ENCODE results near the gene LONP1.

DNA sequence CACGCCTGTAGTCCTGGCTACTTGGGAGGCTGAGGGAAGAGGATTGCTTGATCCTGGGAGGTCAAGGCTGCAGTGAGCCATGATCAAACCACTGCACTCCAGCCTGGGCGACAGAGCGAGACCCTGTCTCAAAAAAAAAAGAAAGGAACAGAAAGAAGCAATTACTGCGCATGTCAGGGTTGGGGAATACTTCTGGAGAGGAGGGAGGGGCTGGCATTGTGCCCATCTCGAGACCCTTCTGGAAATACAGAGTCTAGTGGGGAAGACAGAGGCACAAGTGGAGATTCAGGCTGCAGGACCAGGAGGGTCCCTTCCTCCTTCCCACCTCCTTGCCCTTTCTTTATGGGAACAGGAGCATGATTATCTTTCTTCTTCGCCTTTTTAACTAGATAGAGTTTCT lies 33.8 kb upstream of the LONP1 start:
- no peak for TF ChIP-seq POLR2A (IDR thresholded peaks at IDR 0.05)
- TF ChIP-seq, protein P1, sequence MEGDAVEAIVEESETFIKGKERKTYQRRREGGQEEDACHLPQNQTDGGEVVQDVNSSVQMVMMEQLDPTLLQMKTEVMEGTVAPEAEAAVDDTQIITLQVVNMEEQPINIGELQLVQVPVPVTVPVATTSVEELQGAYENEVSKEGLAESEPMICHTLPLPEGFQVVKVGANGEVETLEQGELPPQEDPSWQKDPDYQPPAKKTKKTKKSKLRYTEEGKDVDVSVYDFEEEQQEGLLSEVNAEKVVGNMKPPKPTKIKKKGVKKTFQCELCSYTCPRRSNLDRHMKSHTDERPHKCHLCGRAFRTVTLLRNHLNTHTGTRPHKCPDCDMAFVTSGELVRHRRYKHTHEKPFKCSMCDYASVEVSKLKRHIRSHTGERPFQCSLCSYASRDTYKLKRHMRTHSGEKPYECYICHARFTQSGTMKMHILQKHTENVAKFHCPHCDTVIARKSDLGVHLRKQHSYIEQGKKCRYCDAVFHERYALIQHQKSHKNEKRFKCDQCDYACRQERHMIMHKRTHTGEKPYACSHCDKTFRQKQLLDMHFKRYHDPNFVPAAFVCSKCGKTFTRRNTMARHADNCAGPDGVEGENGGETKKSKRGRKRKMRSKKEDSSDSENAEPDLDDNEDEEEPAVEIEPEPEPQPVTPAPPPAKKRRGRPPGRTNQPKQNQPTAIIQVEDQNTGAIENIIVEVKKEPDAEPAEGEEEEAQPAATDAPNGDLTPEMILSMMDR (IDR thresholded peaks at IDR 0.05) = no peak
